Jurkat, Clone E6-1 (cell line): Measurements from ENCODE around the gene PHLDB3. TPM values are rescaled to one million over a fixed set of nuclear protein-coding genes. Genes with fewer than 3 reads are reported as not detected.
"Not testable (repeated sequence)": the region's sequence is repeated elsewhere in the genome, so short reads cannot be mapped to it uniquely, and the experiment has no call there.

ENCODE experiments used
- DNase-seq: peaks from one replicate; pipeline ENCODE4 v3.0.0-alpha.2; 2011; ENCODE audit warnings: low read depth, low spot score
- H3K4me3 ChIP-seq: 2 replicates; pipeline ENCODE4 v1.5.1; 2011; ENCODE audit warnings: mild to moderate bottlenecking, low read length, control low read depth, moderate library complexity
- polyA plus RNA-seq: library from polyadenylated mRNA; unstranded; fragments of >200 nt; gene quantifications from one replicate; pipeline ENCODE4 v1.2.1, GENCODE V29; 2012; ENCODE audit warnings: missing spikeins; ENCODE audit not compliant: insufficient read length, insufficient read depth

PHLDB3 gene
- 15.7 TPM for polyA plus RNA-seq

DNA sequence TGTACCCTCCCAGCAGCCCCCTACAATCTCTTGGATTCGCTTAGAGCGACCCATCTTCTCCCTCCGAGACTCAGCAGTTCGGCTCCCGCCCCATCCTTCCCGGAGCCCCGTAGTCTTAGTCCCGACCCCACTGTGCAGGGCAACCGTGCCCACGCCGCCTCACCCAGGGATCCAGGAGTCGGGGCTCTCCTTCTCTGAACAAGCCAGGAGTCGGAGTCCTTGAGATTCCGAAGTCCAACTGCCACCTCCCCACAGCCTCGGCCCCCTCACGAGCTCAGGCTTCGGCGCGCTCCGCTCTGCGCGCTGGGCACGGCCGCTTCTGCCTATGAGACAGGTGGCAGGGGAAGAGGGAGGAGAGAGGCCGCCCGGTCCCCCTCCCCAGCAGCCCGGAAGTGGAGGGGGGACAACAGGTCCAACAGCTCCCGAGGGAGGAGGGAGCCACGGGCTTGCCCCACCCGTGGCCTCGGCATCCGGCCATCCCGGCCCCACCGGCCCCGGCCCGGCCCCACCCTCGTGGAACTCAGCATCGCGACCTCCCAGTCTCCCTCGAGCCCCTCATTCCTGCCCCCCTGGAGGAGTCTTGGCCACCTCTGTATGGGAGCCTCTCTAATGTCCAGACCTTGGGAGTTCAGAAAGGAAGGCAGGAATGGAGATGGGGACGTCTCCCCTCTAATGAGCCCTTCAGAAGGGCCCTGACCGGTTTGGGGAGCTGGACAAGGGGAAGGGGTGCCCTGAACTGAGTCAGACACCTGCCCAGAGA lies at the start of gene PHLDB3:
Gene PHLDB3, minus strand, starts transcription at position 321 of the 760 bp plus-strand sequence. CDS start 628 bp downstream, outside the sequence.
- no peak for DNase-seq
- peak within 1 kb of the TSS; percentile 82 for H3K4me3 ChIP-seq

- DNase-seq: no peak
- H3K4me3 ChIP-seq: no peak overlapping the region
Measured at GRCh38 chr19:43553656-43554055, 49.1 kb upstream of the PHLDB3 start.

GRCh38 chr19:43552616-43553015 lies 48.1 kb upstream of the PHLDB3 start:
- no peak for DNase-seq

GRCh38 chr19:43552198-43552450 lies 47.6 kb upstream of the PHLDB3 start:
- H3K4me3 ChIP-seq: no peak overlapping the region
- no peak for DNase-seq

More at GRCh38 chr19:43552616-43553015, 48.1 kb upstream of the PHLDB3 start:
- no peak overlapping the region for H3K4me3 ChIP-seq

DNA sequence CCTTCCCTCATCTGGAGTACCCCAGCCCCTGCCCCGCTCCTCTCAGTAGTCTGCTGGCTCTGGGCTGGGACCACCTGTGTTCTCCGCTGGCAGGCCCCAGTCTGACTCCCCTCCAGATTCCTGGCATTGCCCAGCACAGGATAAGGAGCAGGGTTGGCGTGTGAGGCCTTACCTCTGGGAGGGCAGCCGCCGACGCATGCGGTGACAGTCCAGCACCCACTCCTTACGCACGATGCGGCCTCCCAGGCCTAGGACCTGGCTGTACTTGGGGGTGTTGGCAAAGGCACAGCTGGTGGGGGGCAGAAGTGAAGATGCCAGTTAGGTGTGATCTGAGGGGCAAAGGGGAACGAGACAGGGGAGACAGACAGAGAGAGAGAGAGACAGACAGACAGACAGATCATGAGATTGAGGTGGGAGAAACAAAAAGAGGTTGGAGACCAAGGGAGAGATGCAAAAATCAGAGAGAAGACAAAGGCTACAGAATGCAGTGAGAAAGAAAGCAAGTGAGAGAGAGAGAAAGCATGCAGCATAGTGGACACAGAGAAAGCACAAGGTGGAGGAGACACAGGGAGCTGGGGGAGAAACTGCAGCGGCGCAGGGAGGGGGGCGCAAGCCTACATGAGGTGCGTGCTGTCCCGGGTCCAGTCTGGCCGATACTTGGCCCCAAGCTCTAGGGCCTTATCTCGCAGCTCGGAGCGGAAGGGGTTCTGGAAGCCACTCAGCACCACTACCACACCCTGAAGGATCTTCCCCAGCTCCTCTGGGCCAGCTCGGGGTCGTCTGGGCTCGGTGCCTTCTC lies 47.1 kb upstream of the PHLDB3 start:
- no peak overlapping the region for H3K4me3 ChIP-seq
- no peak for DNase-seq

DNA sequence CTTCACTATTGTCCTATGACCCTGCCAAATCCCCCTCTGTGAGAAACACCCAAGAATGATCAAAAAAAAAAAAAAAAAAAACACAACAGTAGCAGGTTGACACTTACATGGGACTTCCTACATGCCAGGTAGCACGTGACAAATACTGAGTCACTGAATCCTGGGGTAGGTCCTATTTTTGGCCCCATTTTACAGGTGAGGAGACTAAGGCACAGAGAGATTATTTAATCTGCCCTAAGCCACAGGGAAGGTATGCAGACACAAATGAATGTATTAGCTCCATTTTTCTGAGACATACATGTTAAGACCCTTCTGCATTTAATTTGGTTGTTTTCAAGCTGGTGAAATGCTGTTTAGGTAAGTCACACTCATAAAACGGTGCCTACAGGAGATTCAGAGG lies 44.2 kb upstream of the PHLDB3 start:
- DNase-seq: no peak
- no peak overlapping the region for H3K4me3 ChIP-seq

GRCh38 chr19:43547926-43548325 lies 43.4 kb upstream of the PHLDB3 start:
- not testable (repeated sequence) for H3K4me3 ChIP-seq, DNase-seq

DNA sequence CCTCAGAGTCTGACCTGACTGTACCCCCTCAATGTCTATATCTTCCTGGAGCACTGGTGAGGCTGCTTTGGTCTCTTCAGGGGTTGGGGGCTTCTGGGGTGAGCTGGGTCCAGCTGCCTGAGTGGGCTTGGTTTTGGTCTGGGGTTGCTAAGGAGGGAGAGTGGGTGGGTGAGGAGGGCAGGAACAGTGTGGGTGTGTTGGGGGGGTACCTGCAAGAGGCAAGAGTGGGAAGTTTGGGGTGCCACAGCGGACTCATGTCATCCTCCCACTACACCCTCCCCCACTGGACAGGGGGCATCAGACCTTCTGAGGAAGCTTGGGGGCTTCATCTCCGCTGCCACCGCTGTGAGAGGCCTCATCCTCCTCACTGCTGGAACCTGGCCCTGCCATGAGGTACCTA lies 42.0 kb upstream of the PHLDB3 start:
- H3K4me3 ChIP-seq: no peak overlapping the region
- DNase-seq: no peak

- no peak for DNase-seq
- H3K4me3 ChIP-seq: no peak overlapping the region
Measured at GRCh38 chr19:43545981-43546380, 41.4 kb upstream of the PHLDB3 start.

DNA sequence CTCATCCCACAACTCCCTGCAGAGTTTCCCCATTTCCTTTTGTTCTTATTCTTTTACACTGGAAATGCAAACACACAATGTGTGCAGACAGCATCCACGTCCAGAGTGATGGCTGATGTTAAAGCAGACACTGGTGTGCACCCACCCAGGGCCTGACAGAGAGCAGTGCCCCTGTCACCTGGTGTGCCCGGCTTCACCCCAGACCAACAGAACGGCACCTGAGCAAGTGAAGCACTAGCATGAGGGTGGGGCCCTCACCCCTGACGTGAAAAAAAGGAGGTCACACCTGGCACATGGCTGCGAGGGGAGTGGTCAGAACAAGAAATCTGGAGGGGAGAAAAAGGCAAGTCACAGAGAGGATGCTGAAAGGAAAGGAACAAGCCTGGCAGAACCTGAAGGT lies 40.7 kb upstream of the PHLDB3 start:
- no peak for DNase-seq
- no peak overlapping the region for H3K4me3 ChIP-seq

DNA sequence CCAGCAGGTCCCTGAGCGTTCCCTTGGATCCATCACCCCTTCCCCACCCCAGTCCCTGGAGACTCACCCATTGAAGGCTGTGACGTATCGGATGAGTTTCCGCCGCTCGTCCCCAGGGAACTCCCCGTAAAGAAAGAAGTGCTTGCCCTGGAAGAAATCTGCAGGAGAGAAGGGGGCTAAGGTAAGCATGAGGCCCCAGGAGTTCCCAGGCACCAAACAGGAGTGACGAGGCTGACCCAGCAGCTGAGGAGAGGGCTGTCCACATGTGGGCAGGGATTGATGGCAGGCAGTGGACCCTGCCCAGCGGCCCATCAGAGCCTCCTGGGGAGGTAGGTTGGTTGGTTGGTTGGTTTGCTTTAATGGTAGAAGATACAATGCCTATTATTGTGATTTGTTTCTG lies 39.5 kb upstream of the PHLDB3 start:
- DNase-seq: no peak
- no peak overlapping the region for H3K4me3 ChIP-seq

DNA sequence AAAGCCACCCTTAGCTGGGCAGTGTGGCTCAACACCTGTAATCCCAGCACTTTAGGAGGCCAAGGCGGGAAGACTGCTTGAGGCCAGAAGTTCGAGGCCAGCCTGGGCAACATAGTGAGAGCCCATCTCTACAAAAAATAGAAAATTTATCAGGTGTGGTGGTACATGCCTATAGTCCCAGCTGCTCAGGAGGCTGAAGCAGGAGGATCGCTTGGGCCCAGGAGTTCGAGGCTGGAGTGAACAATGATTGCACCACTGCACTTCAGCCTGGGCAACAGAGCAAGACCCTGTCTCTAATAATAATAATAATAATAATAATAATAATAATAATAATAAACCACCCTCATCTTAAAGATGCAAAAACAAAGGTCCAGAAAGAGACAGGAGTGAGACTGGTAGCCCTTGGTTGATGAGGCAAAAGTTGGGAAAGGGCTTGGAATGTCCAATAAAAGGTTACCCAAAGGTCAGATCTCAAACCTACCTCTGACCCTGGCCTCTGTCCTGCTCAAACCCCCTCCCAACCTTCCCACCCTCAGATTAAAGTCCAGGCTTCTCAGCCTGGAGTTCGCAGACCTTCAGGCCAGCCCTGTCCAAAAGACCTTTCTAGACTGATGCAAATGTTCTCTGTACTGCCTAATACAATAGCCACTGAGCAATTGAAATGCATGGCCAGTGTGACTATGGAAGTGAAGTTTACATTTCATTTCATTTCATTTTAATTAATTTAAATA lies 37.5 kb upstream of the PHLDB3 start:
- no peak for DNase-seq
- H3K4me3 ChIP-seq: no peak overlapping the region

DNA sequence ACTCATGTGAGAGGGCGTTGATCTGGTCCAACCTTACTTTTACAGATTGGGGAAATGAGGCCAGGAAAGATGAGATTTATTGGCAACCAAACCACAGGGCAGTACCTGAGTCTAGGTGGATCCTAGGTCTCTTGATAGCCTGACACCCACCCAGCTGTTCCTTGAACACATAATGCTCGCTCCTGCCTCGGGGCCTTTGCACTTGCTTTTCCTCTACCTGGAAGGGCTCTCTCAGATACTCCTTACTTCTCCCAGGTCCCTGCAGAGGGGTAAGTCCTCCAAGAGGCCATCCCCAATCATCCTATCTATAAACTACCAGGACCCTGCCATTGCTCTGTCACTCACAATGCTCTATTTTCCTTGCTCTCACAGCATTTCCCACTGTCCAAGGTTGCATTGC lies 35.8 kb upstream of the PHLDB3 start:
- H3K4me3 ChIP-seq: no peak overlapping the region
- no peak for DNase-seq

- H3K4me3 ChIP-seq: no peak overlapping the region
- DNase-seq: no peak
Measured at GRCh38 chr19:43538922-43539321, 34.4 kb upstream of the PHLDB3 start.

DNA sequence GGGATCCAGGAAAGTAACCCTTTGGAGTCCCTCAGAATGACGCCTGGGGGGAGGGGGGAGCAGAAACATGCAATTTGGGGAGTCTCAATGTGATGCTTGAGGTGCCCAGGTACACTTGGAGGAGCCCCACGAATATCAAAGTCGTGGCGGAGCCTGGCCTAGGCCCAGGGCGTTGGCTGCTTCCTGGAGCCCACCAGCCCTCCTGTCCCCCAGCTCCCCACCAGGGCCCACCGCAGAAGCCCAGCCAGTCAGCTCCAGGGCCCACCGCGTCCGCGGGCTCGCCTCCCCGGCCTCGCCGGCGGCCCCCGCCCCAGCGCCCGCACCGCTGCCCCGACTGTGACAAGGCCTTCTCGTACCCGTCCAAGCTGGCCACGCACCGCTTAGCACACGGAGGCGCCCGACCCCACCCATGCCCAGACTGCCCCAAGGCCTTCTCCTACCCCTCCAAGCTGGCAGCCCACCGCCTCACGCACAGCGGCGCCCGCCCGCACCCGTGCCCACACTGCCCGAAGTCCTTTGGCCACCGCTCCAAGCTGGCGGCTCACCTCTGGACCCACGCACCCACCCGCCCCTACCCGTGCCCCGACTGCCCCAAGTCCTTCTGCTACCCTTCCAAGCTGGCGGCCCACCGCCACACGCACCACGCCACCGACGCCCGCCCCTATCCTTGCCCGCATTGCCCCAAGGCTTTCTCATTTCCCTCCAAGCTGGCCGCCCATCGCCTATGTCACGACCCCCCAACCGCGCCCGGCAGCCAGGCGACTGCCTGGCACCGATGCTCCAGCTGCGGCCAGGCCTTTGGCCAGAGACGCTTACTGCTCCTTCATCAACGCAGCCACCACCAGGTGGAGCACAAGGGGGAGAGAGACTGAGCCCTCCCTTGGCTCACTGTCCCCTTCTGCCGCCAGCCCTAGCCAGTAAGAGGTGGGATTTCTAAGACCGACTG lies 30.5 kb upstream of the PHLDB3 start:
- no peak overlapping the region for H3K4me3 ChIP-seq
- no peak for DNase-seq

DNA sequence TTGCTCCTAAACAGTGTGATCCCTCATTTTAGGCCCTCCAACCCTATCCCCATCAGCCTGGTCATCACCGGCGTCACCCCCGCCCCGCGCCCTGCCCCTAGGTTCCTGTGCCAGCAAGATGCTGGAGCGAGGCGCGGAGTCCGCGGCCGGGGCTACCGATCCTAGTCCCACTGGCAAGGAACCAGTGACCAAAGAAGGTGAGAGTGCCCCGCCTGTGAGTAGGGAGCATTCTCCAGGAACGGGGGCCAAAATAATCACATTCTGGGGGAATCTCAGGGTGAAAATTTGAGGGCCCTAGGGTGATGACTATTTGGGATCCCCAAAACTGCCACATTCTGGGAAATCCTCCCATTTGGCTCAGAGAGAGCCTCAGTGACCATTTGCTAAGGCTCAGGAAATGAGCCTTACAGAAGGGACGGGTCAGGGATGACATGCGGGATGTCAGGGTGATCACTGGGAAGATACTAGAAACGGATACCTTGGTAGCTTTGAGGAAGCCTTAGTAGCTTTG lies 29.8 kb upstream of the PHLDB3 start:
- no peak overlapping the region; the same call in 1 of the 2 replicates for H3K4me3 ChIP-seq
- DNase-seq: no peak

DNA sequence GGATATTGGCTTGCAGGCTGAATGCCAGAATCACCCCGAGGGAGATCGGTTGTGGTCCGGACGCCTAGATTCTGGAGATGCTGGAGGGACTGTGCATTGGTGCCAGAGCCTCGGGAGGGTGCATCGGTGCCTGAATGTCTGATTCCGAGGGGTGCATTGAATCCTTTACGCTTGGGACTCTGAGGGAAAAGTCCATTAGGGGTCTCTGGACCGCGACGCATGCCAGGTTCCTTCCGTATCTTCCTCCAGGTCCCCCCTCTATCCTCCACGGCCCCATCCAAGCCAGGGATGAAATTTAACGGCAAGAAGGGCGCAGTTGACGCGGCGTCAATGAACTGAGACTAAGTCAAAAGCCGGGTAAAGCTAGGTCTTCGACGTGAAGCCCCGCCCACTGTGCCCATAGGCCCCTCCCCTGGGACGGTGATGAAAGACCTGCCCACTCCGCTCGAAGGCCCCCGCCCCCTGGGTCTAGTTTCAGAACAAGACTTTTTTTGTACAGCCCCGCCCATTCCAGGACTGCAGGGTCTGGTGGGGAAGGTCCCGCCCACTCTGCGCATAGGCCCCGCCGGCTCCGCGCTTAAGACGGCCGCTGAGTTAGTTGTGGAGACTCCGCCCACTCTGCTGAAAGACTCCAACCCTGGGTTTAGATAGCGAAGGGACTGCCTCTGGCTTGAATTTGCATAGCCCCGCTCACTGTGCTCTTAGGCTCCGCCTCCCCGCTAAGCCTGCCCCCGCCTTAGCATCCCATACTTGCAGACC lies 29.2 kb upstream of the PHLDB3 start:
- peak; percentile 99 for DNase-seq
- peak overlapping the region; percentile 72 for H3K4me3 ChIP-seq

DNA sequence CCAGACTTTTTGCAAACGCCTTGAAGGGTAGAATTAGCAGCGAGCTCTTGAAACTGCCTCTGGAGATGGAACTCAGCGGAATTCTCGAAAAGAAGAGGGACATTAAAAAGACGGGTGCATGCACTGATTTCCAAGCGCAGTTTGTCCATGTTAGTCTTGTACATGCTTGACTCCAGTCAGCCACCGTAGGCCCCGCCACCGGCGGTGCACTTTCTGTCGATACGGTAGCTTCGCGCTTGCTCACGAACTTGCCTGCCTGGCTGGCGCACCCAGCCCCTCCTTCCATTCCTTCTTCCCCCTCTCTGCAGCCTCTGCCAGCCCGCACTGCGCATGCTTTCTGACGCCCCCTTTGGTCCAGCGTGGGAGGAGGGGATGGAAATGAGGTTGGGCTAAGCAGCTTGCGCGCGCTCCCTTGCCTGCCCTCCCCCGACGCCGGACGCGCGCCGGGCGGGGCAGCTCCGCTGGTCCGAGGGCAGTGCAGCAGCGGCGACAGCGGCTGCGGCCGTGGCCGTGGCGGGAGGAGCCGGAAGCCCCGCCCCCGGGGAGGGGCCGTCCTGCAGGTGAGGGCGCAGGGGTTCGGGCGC lies 28.5 kb upstream of the PHLDB3 start, which contains the start of gene ZNF575:
Gene ZNF575, plus strand, starts transcription at position 227 of the 584 bp plus-strand sequence. CDS start 1,235 bp downstream, outside the sequence.
- DNase-seq: peak; percentile 91

More for the DNA sequence above, 28.5 kb upstream of the PHLDB3 start, which contains the start of gene ZNF575:
- peak within 1 kb of the TSS; percentile 72 for H3K4me3 ChIP-seq
